GM12873 (cell line): ENCODE results near the gene TIMM50.

ENCODE experiments used
- CTCF ChIP-seq: IDR thresholded peaks from 2 replicates; pipeline ENCODE4 v1.5.1; 2012; ENCODE audit warnings: low read depth, mild to moderate bottlenecking, moderate library complexity, low read length, control low read depth; ENCODE audit not compliant: insufficient read depth; ENCODE audit errors: missing control alignments

TIMM50 gene

GRCh38 chr19:39515551-39516191, 35.0 kb downstream of the TIMM50 start:
- TF ChIP-seq CTCF: no peak

GRCh38 chr19:39516270-39516669, 35.6 kb downstream of the TIMM50 start:
- no peak for TF ChIP-seq CTCF

GRCh38 chr19:39517432-39517831, 36.8 kb downstream of the TIMM50 start:
- no peak for TF ChIP-seq CTCF

- TF ChIP-seq CTCF: no peak
Observed at GRCh38 chr19:39518458-39518857, 37.8 kb downstream of the TIMM50 start.

GRCh38 chr19:39518975-39519374, 38.3 kb downstream of the TIMM50 start:
- no peak for TF ChIP-seq CTCF

- no peak for TF ChIP-seq CTCF
Observed at GRCh38 chr19:39520541-39521484, 40.2 kb downstream of the TIMM50 start.

- TF ChIP-seq CTCF: no peak
Observed at GRCh38 chr19:39524495-39524894, 43.9 kb downstream of the TIMM50 start.
